Activated CD4-positive, alpha-beta T cell treated with anti-CD3 and anti-CD28 coated beads, Interleukin-10, Interleukin-2, amounts not matched to agents 100 ng/mL and 50 ng/mL, durations not matched to agents 16 hours and 8 hours (primary cell): Measurements from ENCODE around the gene CMSS1.

Experiments used
- DNase-seq: peaks from one replicate; pipeline ENCODE4 v3.0.0-alpha.2; 2020

Gene CMSS1

DNA sequence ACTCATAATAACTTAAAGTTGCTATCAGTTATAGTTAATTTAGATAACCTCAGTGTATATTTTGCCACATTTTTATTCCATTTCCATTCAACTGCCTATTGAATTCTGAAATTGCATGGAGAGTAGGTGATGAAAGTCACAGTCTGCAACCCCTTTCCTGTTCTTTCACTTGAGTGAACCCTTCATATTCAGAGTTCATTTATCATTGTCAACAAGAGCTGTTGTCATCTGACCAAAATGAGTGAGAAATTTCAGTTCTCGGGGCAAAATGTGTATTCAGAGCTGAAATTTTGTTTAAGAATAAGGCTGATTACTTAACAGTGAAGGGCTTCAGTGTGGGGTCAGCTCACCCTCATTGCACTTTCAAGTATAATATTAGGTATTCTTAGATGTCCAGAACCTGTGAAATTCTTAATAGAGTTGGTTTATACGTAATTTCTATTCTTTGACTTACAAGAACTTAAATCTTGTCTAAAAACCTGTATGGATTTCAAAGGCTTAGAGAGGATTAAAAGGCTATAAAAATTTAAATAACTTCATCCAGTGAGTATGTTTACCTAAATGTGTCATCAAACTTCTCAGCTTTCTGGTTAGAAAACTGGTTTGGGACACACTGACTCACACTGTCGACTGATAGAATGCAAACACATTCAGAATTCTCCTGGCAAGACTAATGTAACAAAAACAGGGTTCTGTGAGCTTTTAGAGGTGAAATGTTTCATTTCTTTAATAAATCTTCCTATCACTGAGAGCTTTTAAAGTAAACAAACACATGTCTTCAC, 92.2 kb downstream of the CMSS1 start:
- no peak for DNase-seq

DNA sequence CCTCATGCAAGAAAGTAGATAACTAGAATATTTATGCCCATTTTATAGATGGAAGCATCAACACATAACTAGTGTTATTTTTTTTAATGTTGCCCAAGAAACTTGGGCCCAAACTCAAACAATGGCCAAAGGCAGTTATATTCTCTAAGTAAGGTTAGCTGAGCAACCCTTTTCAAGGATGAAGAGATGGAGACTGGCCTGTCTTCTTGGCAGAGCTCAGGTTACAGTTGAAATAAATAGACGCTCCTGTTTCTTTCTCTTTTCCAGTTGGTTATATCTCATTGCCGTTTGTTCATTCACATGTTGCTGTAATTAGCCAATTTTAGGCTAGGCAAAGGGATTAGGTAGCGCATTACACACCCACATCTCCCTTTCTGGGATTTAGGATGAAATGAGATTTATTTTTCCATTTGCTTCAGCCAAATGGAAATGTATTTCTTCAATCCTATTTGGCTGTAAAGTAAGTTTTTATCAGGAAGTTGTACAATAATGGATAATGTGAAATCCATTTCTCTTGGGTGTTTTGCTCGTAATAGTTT, 93.2 kb downstream of the CMSS1 start:
- no peak for DNase-seq

DNA sequence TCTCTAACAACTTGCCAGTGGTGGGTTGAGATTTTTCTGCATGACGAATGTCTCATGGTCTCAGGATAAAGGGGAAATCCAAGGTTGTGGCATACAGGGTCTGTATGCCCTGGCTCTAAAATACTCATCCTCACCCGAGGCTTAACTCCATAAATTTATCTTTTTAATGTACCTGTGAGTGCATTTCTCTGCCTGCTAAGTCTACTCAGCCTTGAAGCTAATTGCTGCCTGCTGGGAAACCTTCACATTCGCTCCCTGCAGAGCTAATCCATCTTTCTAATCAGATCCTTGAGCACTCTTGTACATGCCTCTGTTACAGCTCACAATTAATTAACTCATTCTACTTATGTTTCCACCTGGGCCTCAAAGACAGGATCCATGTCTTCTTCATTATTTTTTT, 93.8 kb downstream of the CMSS1 start:
- no peak for DNase-seq

DNA sequence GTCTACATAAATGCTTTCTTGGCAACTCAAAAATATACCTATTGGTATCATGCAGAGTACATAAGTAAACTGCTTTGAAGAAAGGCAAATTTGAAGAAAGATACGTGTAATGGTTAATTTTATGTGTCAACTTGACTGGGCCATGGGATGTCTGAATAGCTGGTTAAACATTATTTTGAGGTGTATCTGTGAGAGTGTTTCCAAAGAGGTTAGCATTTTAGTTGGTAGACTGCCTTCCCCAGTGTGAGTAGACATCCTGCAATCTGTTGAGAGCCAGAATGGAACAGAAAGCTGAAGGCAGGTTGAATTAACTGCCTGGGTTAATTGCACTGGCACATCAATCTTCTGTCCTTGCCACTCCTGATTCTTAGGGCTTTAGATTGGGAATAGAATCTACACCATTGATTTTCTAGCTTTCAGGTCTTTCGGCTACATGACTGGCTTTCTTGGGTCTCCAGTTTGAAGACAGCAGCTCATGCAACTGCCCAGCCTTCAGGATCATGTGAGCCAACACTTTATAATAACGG, 98.3 kb downstream of the CMSS1 start:
- DNase-seq = no peak

DNA sequence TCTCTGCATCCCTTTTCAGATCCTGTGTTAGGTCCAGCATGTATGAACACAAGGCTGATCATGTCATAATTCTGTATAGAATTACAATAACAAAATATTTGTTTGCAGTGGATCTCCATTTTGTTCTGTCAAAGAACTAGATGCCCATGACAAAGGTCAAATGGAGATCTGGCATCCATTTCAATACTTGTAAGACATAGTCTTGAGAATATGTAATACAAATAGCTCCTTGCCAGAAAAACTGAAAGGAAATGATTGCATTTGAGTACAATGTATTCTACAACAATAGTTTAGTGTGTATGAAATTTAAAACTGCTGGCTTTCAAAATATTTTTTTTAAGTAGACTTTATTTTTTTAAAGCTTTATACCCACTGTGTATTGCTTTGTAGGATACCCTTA, 101.1 kb downstream of the CMSS1 start:
- DNase-seq = no peak

DNA sequence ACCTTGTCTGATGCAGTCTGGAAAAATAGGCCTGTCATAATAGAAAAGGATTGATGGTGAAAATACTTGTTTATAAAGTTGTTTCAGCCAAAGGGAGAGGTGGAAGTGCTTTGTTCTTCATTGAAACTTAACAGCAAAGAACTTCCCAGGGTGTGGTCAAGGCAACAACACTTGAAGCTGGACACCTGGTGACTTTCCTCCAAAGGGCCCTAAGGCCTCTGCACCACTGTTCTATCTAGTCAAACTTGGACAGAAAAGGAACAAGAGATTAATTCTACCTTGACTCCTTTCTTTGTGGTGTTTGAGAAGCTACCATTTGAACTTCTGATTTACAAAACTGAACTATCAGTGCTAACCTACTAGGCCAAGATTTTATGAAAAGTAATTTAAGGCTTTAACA, 102.0 kb downstream of the CMSS1 start:
- no peak for DNase-seq

DNA sequence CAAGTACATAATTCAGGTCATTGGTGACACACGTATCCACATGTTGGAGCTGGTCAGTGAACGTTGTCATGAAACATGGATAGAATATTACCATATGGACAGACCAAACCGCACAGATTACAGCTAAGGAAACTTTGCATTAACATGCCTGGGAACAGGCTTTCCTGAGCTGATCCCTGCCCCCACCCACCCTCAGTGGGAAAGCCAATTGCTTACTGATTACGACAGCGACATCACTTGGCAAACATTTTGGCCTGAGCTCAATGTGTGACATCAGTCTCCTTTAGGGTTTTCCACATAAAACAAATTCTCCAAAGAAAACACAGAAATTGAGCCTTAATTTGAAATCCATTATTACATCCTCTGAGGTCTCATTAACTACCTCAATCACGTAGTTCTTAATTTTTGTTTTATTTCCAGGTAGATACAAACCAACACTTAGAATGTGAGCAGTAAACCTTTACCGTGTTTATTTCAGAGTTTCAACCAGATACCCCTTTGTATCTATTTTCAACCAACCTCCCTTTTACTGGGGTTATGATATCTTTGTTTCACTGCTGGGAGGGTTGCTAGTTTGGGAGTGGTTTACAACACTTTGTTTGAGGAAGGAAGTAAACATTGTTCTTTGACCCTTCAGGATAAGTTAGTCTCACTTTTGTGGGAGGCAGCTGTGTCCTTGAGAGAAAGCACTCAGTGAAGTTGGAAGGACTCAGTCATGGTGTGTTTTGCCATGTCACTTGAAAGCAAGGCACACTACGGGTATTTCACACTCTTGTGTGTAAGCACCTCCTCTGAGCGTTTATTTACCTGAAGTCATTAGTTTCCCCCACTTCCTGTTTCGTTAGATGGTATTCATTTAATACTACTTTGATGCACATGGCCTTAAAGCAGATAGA, 103.1 kb downstream of the CMSS1 start:
- DNase-seq = no peak

DNA sequence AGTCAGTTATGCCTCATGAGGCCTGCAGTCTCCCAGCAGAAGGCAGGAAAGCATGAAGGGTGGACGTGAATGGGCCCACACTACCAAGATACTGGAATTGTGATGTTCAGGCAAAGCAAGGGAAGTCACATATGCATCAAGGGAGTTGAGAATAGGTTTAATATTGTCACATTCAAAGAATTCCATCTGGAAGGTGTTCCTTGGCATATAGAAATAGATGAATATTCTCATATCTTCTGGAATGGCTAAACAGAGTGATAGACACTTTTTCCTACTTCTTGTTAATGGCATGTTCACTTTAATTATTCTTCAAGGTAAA, 103.7 kb downstream of the CMSS1 start:
- no peak for DNase-seq

DNA sequence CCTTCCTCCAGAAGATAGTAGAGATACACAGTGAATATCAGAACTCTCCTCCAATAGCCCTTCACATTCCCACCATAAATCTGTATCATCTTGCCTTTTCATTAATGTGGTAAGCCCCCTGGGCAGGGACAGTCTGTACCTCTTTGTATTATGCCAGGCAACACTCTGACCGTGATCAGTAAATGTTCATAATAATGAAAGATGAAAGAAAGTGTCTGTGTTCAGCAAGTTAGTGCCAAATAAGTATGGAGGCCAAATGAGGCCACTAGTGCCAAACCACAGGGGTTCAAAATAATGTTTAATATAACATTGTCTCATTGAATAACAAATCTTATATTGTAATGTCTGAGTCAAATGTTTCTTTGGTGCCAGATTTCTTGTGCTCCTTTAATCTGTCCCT, 104.3 kb downstream of the CMSS1 start:
- DNase-seq = no peak

DNA sequence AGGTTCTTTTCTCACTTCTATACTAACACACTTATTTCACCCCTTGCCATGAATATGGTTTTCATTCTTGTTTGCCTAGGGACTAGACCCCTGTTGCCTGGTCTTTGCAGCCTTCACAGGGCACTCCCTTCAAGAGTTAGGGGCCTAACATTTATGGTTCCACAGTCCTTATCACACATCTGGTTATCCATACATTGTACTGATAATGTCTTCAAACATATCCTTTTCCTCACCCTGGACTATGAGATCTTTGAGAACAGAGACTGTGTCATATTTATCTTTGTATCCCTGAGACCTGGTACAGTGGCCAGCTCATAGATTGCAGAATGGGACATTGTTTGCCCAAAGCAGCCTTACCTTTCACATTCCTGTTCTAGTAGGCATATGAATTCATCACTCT, 106.2 kb downstream of the CMSS1 start:
- DNase-seq = no peak

DNA sequence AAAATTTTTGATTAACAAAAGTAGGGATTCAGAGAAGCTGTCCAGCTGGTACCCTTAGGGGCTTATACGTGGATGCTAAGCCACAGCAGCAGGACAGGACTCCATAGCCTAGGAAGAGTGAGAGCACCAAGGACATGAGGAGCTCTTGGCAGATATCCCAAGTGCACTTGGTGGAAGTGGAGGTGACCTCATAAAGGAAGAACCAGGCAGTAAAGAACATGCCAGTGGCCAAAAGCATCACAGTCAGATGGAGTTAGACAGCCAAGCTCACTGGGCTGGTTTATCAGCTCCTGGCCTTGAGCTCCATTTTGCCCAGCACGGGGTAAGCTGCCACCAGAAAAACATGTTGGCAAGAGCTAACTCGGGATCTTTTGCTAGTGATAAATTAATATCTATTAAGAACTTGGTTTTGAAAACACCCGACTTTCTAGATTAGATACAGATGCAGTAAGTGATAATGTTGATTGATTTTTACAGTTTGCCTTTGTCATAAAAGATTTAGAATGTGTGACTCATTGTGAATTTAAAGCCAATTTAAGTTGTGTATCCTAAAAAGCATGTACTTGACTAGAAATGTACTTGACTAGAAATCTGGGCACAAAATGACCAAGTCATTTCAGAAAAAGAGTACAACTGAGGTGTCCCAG, 108.0 kb downstream of the CMSS1 start:
- DNase-seq = no peak

DNA sequence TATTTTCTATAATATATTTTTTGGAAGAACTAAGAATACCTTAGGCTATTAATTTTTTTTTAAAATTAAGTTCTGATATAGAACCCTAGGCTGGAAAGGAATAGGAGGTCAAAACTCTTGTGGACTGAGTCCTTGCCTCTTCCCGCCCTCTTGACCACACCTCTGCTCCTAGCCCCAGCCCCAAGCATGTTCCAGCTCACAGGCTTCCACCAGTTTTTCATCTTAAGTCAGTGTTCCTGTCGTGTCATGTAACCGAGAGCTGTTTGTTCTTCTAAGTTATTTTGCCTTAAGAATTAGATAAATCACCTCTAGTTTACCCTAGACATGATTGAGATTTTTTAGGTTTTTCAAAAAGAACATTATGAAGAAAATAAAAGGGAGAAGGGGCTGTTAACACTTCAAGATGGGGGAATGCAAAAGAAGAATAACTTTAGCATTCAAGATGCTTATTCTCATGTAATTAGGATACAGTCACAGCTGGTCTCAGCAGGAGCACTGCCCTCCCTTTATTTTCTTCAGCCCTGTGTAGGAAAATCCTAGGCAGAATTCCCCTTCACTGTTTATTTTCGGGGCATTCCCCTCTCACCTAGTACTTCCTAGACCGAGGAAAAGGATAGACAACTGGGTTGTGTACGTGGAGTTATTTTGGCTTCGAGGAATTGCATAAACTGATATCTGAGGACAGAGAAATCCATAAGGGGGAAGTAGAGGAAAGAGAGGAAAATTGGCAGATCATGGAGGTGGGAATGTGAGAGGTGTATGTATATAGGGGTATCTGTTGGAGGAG, 110.2 kb downstream of the CMSS1 start:
- DNase-seq = no peak

DNA sequence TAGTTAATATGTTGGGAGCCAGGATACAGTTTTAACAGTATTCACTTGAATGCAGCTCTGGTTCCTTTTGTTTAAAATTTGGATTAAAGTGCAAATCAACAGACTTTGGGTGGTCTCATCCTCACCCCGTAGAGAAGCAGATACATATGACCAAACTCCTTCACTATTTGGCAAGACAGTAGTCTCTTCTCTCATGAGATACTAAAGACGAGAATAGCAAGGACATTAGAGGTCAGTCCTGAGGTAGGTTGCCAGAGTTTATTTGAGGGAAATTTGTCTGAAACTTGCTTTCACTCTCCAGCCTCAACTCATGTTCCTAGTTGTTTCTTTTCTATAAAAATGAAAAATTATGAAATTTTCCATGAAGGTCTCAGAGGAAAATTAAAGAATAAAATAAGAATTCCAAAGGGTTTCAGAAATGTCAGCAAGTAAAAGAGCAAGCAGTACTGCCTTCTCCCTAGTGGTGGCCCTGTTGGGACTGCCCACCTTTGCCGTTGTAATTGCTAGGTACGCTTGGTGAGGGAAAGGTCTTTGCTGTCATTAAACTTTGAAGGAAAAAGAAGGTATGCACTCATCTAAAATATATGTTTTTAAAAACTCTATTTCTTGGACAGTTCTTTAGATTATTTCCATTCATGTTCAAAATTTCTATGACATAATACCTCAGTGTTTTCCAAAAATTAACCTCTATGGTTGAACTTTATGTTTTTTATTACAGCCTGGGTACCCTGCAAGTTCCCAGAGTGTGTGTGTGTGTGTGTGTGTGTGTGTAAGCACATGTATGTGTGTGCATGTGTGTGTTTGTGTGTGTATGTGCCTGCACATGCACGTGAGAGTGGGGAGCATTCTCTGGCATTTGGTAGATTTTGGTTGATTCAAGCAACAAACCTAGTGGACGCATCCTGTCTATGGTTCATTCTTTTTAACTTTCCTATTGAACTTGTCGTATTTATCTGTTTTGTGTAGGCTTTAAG, 111.4 kb downstream of the CMSS1 start:
- no peak for DNase-seq

DNA sequence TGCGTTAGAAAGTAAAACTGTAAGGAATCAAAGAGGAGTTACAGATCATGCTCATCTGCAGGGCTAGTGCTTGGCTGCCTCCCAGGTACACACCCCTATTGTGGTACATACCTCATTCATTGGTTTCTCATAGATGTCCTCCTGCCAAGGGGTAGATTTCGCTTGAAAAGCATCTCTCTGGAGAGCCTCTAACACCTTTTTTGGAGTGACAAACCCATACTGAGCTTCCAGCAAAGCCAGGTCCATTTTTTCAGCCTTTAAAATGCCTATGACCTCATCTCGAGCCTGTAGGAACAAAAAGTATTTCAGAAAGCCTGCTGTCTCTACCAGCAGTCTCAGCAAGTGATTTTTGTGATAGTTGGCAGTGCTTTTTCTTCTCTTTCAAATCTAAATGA, 112.1 kb downstream of the CMSS1 start:
- DNase-seq = no peak

DNA sequence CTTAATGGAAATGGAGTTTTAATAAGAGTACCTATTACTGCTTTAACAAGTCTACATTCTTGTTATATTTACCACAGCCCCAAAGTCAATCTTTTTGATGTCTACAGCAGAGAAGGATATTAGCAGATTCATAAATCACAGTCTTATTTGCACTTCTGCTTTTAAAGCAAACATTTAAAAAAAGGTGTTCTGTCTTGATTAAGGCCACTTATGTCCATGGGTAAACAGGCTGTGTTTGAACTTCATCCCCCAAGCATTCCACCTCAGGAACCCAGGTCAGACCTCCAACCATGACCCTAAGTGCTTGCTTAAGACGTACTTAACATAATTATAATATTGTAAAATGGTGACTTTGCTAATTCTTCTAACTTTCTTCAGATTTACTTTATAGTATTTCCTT, 113.4 kb downstream of the CMSS1 start:
- no peak for DNase-seq

DNA sequence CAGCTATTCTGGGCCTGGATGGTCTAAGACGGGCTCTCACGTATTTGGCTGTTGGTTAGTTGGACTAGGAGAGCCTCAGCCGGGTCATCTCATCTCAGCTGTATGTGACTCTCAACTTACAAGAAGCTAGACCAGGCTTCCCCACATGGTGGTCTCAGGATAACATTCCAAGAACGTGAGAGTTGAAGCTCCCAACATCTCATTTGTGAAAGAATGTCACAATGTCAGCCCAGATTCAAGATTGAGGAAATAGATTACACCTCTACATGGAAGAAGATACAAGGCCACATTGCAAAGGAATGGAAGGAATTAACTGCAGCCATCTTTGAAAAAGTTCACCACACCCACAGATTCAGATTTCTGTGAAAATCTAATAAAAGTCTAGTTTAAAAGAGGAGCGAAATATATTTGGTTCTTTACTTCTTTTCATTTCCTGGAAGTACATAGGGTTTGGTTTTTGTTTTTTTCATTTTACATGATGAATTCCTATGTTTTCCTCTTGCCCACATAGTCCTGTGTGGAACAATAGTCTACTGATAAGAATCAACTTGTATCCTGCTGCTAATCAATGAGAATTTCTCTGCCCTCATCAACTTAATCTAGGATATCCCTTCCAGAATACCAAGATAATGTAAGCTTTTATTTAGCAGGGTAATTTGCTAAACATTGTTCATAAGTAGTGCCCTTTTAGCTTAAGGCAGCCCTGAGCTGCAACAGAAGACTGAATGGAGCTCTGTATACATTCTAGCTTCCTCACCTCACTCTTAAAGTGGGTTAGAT, 116.5 kb downstream of the CMSS1 start:
- DNase-seq = no peak

DNA sequence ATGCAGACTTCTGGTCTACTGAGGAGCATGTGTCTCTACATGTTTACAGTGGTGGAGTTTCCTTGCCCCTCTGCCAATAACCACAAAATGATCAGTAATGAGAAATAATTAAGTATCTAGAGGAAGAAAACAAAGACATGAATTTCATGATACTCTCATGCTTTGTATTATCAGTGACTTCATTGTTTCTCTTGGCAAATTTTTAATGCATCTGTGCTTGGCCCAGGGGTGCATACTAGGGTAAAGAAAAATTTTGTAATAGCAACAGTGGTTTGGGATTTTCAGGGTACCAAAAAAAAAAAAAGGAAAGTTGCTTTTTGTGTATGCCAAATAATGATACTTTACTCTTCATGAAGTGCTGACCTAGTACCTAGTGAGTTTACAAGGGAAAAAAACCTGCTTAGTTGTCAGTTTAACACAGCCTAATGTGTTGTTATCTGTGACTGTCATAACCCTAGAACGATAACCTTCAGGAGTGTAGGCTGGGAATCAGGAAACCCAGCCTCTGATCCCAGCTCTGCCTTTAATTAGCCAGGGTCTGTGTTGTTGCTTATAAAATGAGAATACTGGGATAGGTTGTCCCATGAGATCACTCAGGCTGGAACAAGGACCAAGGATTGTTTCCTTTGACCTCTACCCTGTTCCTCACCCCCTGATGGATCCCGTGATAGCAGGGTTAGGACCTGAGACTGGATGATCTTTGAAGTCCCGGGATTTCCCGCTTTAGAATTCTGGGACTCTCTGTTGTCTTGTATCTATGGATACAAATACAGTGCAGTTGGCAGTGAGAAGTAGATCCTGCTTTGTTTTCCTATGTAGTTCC, 117.5 kb downstream of the CMSS1 start:
- DNase-seq = no peak

DNA sequence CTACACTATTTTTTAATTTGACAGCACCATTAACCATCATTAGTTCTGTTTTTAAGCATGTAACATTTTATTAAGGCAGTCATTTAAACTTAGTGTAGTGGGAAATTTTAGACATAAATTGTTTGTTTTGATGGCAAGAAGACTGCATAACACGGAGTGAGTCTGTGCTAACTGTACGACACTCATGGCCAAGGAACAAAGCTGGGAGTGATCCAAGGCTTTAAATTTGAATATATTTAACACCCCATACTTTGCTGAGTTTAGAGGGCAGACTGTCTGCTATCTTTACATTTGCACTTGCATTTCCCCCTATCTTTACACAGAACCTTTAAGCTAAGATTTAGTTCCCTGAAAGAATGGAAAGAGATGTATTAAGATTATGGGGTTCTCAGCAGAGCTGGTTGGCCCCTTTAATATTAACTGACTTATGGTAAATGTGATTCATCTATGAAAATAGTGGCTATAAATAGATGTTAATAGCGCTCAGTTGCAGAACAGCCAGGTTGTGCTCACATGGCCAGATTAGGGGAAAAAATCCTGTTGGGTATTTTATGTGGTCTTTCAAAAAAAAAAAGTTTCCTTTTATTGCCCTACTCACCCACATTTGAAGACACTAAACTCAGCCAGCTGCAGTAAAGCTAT, 120.7 kb downstream of the CMSS1 start:
- DNase-seq = no peak

DNA sequence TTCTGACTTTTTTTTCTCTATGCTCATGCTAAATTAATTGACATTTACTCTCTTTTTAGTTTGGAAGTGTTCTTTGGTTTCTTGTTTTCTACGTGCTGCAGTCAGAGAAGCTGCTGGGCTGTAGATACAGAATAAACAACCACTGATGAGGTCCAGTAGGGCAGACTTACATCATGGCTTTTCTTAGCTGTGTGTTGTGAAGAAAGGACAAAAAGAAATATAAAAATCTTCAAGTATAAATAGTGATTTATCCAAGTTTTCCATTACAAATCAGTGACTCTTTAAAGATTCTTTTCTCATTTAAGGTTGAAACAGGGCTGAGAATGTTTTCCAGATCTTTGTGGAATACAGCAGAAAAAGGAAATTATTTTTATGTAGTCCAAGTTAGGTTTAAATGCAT, 122.2 kb downstream of the CMSS1 start:
- no peak for DNase-seq
